ENCODE measurements around the gene NEIL3. TPM values are rescaled to one million over a fixed set of nuclear protein-coding genes. Genes with fewer than 3 reads are reported as not detected.

NEIL3 gene
- total and polyA plus RNA-seq, 2 of the 8 experiments (the other 6 are each of a cell fraction or from before 2014, with no cell fraction given), result 5.5 to 11.0 TPM

DNA sequence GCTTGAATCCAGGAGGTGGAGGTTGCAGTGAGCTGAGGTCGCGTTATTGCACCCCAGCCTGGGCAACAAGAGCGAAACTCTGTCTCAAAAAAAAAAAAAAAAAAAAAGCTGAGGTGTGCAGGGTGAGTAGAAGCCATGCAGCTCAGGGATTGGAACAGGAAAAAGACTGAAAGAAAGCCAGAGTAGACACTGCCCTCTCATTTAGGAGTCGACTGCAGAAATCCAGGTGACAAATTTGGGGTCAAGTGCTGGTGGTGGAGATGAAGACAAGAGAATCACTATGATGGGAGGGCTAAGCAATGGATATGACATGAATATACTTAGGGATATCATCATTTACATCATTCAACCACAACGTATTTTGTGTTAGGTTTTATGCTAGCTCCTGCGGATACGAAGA is 1.9 kb downstream of the NEIL3 start:
- no peak for DNase-seq (ENCODE audit: low read depth in 1 of 2, low spot score in 2 of 2)
- Histone ChIP-seq H3K9me3 (ENCODE audit: insufficient read depth in 2 of 2, low read depth in 1 of 2, low read length in 1 of 2) (no peaks in the 10 kb centered on the region), H3K79me1 (ENCODE audit: low read depth, low read length) (no peaks in the 10 kb centered on the region), H3K23ac (ENCODE audit: insufficient read length) (no peak overlapping the region), H3K23me2 (ENCODE audit: low read depth, low read length) (no peaks in the 10 kb centered on the region; the same call in 1 of the 2 replicates), H3K79me2 (ENCODE audit: control insufficient read depth in 1 of 2, insufficient read depth in 2 of 2, low read length in 2 of 2) (peaks cover 0 to 6% of the 10 kb centered on the region in 2 experiments; a peak in 2 of 4 replicates), H3K27me3 (replicated peaks in 1 of 4; ENCODE audit: control insufficient read depth in 3 of 4, extremely low read depth in 1 of 4, insufficient read depth in 3 of 4, low read length in 3 of 4) (no peaks in the 10 kb centered on the region), H4K91ac (replicated peaks; ENCODE audit: insufficient read length, low read length) (no peak overlapping the region), H2BK5ac (ENCODE audit: low read depth, low read length) (no peak overlapping the region), H2AFZ (ENCODE audit: low read length) (no peak overlapping the region), H3K18ac (ENCODE audit: extremely low read depth, low read length) (no peak overlapping the region), H3K27ac (ENCODE audit: low read depth, low read length) (no peak overlapping the region), H3K9ac (replicated peaks in 1 of 4; ENCODE audit: extremely low read depth in 1 of 4, low read depth in 3 of 4, low read length in 3 of 4) (no peak overlapping the region), H2BK15ac (ENCODE audit: low read length) (no peak overlapping the region), H2AK5ac (ENCODE audit: low read depth, low read length) (no peak overlapping the region), H2BK120ac (replicated peaks; ENCODE audit: low read depth, low read length) (no peak overlapping the region), H2BK20ac (ENCODE audit: low read length) (no peak overlapping the region), H3K14ac (ENCODE audit: insufficient read length) (no peak overlapping the region), H3K36me3 (ENCODE audit: control insufficient read depth in 2 of 4, insufficient read depth in 4 of 4, low read length in 3 of 4) (no peaks in the 10 kb centered on the region), H4K8ac (ENCODE audit: extremely low read depth, insufficient read depth, low read length) (no peak overlapping the region), H3K56ac (replicated peaks; ENCODE audit: insufficient read length, low read depth, low read length) (no peak overlapping the region), H4K5ac (ENCODE audit: insufficient read length, low read depth, low read length) (no peak overlapping the region), H3K4me2 (ENCODE audit: insufficient read depth in 1 of 2, low read depth in 2 of 2, low read length in 2 of 2) (peak overlapping the region in 1 of 2 experiments; percentile 3; a peak in 2 of 4 replicates), H2BK12ac (ENCODE audit: low read depth, low read length) (no peak overlapping the region), H3K4me3 (ENCODE audit: extremely low read depth in 1 of 4, insufficient read depth in 2 of 4, low read depth in 3 of 4, low read length in 4 of 4) (no peak overlapping the region), H3K4me1 (replicated peaks in 1 of 4; ENCODE audit: control insufficient read depth in 3 of 4, insufficient read depth in 4 of 4, low read length in 3 of 4) (no peaks in the 10 kb centered on the region), H4K20me1 (replicated peaks in 1 of 2; ENCODE audit: control insufficient read depth in 1 of 2, insufficient read depth in 2 of 2, low read length in 2 of 2) (no peaks in the 10 kb centered on the region), H3K4ac (replicated peaks; ENCODE audit: insufficient read length, low read depth, low read length) (no peak overlapping the region)
- FAIRE-seq, result no peak
- CTCF ChIA-PET (ENCODE audit: partially characterized antibody), result interaction anchor here (0.9 to 1.7 kb wide), 2 partner anchors 38 to 61 kb away, joined by 3 to 4 read pairs; no protein-coding TSS in a partner anchor
- POLR2A ChIA-PET (ENCODE audit: partially characterized antibody), result no interaction called here
- 96% methylated on average over 4 of the region's 7 CpGs; no CpG with 5 or more reads in 1 of the 2 experiments for WGBS, 2 experiments (ENCODE audit: extremely low coverage in 1 of 2, insufficient coverage in 1 of 2, insufficient read length in 1 of 2, insufficient replicate concordance in 2 of 2, low coverage in 1 of 2, low lambda C conversion rate in 2 of 2, missing lambda C conversion rate in 1 of 2)
- TF ChIP-seq NANOG (IDR thresholded peaks at IDR 0.05; ENCODE audit: insufficient read depth, low read depth, low read length, poor library complexity, severe bottlenecking) (no peak), SP2 (IDR thresholded peaks at IDR 0.05; ENCODE audit: low read length) (no peak), POU5F1 (IDR thresholded peaks at IDR 0.05; ENCODE audit: low read depth, low read length) (no peak), RXRA (IDR thresholded peaks at IDR 0.05; ENCODE audit: insufficient read depth, low read depth, low read length) (no peak), SUZ12 (IDR thresholded peaks at IDR 0.05; ENCODE audit: low read length) (no peak), JUND (IDR thresholded peaks at IDR 0.05; ENCODE audit: low read length) (no peak), PHF8 (conservative IDR thresholded peaks at IDR 0.05; ENCODE audit: low read depth, low read length) (no peak), RFX5 (IDR thresholded peaks at IDR 0.05; ENCODE audit: borderline replicate concordance, low read depth, low read length) (no peak), BRCA1 (IDR thresholded peaks at IDR 0.05; ENCODE audit: low read depth, low read length) (no peak), NRF1 (IDR thresholded peaks at IDR 0.05; ENCODE audit: low read depth, low read length) (no peak), SAP30 (IDR thresholded peaks at IDR 0.05; ENCODE audit: insufficient read depth, insufficient replicate concordance, low read length) (no peak), RNF2 (IDR thresholded peaks at IDR 0.05; ENCODE audit: borderline replicate concordance, low read depth, low read length, missing control alignments, poor library complexity, severe bottlenecking) (no peak), SP1 (IDR thresholded peaks at IDR 0.05; ENCODE audit: low read depth, low read length) (no peak), CEBPB (IDR thresholded peaks at IDR 0.05; ENCODE audit: low read depth, low read length) (no peak), BCL11A (IDR thresholded peaks at IDR 0.05; ENCODE audit: low read depth in 2 of 2, low read length in 2 of 2) (no peak)

Data from H1 (cell line).